ENCODE results near the gene PDS5A. TPM values are rescaled to one million over a fixed set of nuclear protein-coding genes. Genes with fewer than 3 reads are reported as not detected.
"Not testable (repeated sequence)": the region's sequence is repeated elsewhere in the genome, so short reads cannot be mapped to it uniquely, and the experiment has no call there.

Gene PDS5A
- total RNA-seq, 1 donor from 2014 or later = 69.3 TPM

DNA sequence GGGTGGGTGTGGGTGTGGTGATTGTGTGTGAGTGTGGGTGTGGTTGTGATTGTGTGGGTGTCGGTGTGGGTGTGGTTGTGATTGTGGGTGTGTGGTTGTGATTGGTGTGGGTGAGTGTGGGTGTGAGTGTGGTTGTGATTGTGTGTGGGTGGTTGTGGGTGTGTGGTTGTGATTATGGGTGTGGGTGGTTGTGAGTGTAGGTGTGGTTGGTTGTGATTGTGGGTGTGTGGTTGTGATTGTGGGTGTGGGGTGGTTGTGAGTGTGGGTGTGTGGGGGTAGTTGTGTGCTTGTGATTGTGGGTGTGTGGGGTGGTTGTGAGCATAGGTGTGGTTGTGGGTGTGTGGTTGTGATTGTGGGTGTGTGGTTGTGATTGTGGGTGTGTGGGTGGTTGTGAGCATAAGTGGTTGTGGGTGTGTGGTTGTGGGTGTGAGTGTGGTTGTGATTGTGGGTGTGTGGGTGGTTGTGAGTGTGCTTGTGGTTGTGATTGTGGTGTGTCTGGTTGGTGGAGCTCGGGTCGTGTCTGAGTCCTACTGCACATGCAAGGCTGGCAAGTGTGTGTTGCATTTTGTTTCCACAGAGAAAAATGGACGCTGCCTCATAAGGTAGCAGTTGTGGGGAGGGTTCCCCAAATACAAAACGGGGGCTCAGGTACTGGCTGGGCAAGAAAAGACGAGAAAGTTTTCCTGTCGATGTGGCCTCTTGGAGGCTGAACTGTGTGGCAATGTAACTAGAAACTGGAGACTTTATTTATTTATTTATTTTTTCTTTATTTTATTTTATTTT is 163.1 kb downstream of the PDS5A start:
- no peaks in the 10 kb centered on the region for H3K27me3 ChIP-seq (ENCODE audit: control insufficient read depth, insufficient read depth, low read length)
- H3K36me3 ChIP-seq (ENCODE audit: control insufficient read depth, insufficient read depth, low read length) = no peaks in the 10 kb centered on the region
- no peak for DNase-seq (ENCODE audit: low read depth)
- TF ChIP-seq, protein P1, sequence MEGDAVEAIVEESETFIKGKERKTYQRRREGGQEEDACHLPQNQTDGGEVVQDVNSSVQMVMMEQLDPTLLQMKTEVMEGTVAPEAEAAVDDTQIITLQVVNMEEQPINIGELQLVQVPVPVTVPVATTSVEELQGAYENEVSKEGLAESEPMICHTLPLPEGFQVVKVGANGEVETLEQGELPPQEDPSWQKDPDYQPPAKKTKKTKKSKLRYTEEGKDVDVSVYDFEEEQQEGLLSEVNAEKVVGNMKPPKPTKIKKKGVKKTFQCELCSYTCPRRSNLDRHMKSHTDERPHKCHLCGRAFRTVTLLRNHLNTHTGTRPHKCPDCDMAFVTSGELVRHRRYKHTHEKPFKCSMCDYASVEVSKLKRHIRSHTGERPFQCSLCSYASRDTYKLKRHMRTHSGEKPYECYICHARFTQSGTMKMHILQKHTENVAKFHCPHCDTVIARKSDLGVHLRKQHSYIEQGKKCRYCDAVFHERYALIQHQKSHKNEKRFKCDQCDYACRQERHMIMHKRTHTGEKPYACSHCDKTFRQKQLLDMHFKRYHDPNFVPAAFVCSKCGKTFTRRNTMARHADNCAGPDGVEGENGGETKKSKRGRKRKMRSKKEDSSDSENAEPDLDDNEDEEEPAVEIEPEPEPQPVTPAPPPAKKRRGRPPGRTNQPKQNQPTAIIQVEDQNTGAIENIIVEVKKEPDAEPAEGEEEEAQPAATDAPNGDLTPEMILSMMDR (IDR thresholded peaks at IDR 0.05; ENCODE audit: insufficient read depth, low read length, poor library complexity, severe bottlenecking) = no peak
- no peak overlapping the region for H3K4me3 ChIP-seq (ENCODE audit: low read depth, low read length)

DNA sequence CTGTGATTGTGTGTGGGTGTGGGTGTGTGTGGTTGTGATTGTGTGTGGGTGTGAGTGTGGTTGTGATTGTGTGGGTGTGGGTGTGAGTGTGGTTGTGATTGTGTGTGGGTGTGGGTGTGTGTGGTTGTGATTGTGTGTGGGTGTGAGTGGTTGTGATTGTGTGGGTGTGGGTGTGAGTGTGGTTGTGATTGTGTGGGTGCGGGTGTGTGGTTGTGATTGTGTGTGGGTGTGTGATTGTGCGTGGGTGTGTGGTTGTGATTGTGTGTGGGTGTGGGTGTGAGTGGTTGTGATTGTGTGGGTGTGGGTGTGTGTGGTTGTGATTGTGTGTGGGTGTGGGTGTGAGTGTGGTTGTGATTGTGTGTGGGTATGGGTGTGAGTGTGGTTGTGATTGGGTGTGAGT is 163.9 kb downstream of the PDS5A start:
- H3K4me3 ChIP-seq (ENCODE audit: low read depth, low read length); DNase-seq (ENCODE audit: low read depth); H3K27me3 ChIP-seq (ENCODE audit: control insufficient read depth, insufficient read depth, low read length); H3K36me3 ChIP-seq (ENCODE audit: control insufficient read depth, insufficient read depth, low read length): not testable (repeated sequence)

DNA sequence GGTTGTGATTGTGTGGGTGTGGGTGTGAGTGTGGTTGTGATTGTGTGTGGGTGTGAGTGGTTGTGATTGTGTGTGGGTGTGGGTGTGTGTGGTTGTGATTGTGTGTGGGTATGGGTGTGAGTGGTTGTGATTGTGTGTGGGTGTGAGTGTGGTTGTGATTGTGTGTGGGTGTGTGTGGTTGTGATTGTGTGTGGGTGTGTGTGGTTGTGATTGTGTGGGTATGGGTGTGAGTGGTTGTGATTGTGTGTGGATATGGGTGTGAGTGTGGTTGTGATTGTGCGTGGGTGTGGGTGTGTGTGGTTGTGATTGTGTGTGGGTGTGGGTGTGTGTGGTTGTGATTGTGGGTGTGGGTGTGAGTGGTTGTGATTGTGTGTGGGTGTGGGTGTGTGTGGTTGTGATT is 164.7 kb downstream of the PDS5A start:
- DNase-seq (ENCODE audit: low read depth); H3K4me3 ChIP-seq (ENCODE audit: low read depth, low read length); H3K36me3 ChIP-seq (ENCODE audit: control insufficient read depth, insufficient read depth, low read length); H3K27me3 ChIP-seq (ENCODE audit: control insufficient read depth, insufficient read depth, low read length): not testable (repeated sequence)

DNA sequence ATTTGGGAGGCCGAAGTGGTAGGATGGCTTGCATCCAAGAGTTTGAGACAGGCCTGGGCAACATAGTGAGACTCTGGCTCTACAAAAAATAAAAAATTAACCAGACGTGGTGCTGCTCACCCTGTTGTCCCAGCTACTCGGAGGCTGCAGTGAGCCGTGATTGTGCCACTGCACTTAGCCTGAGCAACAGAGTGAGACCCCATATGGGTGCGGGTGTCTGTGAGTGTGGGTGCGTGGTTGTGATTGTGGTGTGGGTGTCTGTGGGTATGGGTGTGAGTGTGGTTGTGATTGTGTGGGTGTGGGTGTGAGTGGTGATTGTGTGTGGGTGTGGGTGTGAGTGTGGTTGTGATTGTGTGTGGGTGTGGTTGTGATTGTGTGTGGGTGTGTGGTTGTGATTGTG is 165.2 kb downstream of the PDS5A start:
- no peak for DNase-seq (ENCODE audit: low read depth)
- TF ChIP-seq, protein P1 (IDR thresholded peaks at IDR 0.05; ENCODE audit: insufficient read depth, low read length, poor library complexity, severe bottlenecking) = no peak

DNA sequence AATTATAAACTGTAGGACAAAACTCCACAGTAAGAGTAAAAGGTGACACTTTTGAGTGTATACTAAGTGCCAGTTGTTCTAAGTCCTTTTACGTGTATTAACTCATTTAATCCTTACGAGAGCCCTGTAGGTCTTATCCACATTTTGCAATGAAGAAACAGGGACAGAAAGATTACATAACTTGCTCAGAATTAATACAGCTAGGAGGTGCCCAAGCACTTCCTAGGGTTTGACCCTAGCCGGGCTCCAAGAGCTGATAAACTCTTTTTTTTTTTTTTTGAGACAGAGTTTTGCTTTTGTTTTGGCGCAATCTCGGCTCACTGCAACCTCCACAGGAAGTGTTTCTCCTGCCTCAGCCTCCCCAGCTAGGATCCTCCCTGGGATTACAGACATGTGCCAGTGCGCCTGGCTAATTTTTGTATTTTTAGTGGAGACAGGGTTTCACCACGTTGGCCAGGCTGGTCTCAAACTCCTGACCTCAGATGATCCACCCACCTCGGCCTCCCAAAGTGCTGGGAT is 169.4 kb downstream of the PDS5A start:
- TF ChIP-seq, protein P1 (IDR thresholded peaks at IDR 0.05; ENCODE audit: insufficient read depth, low read length, poor library complexity, severe bottlenecking) = no peak
- no peak overlapping the region for H3K4me3 ChIP-seq (ENCODE audit: low read depth, low read length)
- H3K27me3 ChIP-seq (ENCODE audit: control insufficient read depth, insufficient read depth, low read length) = no peaks in the 10 kb centered on the region
- no peaks in the 10 kb centered on the region for H3K36me3 ChIP-seq (ENCODE audit: control insufficient read depth, insufficient read depth, low read length)
- no peak for DNase-seq (ENCODE audit: low read depth)

More for the DNA sequence above, 165.2 kb downstream of the PDS5A start:
- Histone ChIP-seq H3K27me3 (ENCODE audit: control insufficient read depth, insufficient read depth, low read length) (no peaks in the 10 kb centered on the region), H3K36me3 (ENCODE audit: control insufficient read depth, insufficient read depth, low read length) (no peaks in the 10 kb centered on the region), H3K4me3 (ENCODE audit: low read depth, low read length) (no peak overlapping the region)

DNA sequence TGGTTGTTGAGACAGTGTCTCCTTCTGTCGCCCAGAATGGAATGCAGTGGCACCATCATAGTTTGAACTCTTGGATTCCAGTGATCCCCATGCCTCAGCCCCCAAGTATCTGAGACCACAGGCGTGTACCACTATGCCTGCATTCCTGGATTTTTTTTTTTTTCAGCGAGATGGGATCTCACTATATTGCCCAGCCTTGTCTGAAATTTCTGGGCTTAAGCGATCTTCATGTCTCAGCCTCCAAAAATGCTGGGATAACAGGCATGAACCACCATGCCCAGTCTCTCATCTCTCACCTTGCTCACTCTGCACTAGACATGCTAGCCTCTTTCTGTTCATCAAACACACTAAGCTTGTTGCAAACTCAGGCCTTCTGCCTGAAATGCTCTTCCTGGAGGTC is 175.7 kb downstream of the PDS5A start:
- Histone ChIP-seq H3K36me3 (ENCODE audit: control insufficient read depth, insufficient read depth, low read length) (no peaks in the 10 kb centered on the region), H3K27me3 (ENCODE audit: control insufficient read depth, insufficient read depth, low read length) (no peaks in the 10 kb centered on the region), H3K4me3 (ENCODE audit: low read depth, low read length) (no peak overlapping the region)
- TF ChIP-seq, protein P1 (IDR thresholded peaks at IDR 0.05; ENCODE audit: insufficient read depth, low read length, poor library complexity, severe bottlenecking) = no peak
- no peak for DNase-seq (ENCODE audit: low read depth)

DNA sequence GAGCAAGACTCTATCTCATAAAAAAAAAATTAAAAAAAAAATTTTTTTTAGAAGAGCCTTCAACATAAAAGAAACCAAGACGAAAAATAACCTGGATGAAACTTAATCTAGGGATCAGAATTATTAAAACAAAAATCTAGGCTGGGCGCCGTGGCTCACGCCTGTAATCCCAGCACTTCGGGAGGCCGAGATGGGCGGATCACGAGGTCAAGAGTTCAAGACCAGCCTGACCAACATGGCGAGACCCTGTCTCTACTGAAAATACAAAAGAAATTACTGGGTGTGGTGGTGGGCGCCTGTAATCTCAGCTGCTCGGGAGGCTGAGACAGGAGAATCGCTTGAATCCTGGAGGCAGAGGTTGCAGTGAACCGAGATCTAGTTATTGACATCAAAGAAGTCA is 184.7 kb downstream of the PDS5A start:
- H3K4me3 ChIP-seq (ENCODE audit: low read depth, low read length); DNase-seq (ENCODE audit: low read depth); H3K27me3 ChIP-seq (ENCODE audit: control insufficient read depth, insufficient read depth, low read length); H3K36me3 ChIP-seq (ENCODE audit: control insufficient read depth, insufficient read depth, low read length): not testable (repeated sequence)
